Measurements from ENCODE around the gene ANKS1B.
"Not testable (repeated sequence)": the region's sequence is repeated elsewhere in the genome, so short reads cannot be mapped to it uniquely, and the experiment has no call there.

Gene ANKS1B

DNA sequence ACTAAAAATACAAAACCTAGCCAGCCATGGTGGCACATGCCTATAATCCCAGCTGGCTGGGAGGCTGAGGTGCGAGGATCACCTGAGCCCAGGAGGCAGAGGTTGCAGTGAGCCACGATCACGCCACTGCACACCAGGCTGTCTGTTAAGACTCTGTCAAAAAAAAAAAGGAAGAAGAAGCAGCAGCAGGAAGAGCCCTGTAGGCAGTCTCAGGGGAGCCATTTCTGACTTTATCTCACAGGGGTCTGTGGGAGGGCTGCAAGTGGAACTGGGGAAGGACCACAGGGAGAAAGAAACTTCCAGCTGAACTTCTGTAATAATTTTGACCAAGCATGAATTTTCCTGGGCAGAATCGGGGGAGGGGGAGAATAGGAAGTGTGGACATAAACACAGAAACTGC is 304.5 kb downstream of the ANKS1B start:
- no peak for DNase-seq

DNA sequence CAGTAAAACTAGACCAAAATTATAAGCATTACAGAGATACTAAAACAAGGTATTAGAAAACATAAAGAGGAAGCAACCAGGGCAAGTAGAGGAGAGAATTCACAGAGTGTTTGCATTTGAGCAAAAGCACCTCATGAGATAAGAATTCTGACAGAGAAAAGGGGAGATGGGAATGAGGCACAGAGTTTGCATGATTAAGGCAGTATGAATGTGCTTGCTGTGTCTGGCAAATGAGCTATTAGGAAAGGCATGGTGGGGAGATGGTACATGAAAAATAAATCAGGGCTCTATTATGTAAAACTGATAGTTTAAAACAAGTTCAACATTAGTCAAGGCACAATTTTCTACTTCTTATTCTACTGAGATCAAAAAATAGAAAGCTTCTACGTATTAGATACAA is 314.1 kb downstream of the ANKS1B start:
- DNase-seq, result no peak

GRCh38 chr12:99658671-99659349 is 325.9 kb downstream of the ANKS1B start:
- no peak for DNase-seq

DNA sequence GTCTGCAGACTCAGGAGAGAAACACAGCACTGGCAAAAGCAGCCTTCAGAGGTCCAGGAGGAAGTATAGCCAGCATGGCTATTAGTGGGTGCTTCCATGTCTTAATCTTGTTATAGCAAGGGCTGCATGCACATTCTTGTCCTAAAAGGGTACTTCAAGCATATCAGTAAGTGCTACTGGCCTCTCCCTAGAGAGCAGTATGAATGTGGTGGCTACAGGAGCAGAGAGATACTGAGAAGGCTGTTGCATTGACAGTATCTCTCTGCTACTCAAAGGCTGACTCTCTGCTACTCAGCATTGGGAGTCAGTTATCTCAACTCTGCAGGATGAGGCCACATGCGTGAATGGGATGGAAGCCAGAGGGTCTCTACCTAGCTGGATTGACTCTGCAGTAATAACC is 335.2 kb downstream of the ANKS1B start:
- no peak for DNase-seq

GRCh38 chr12:99648183-99648582 is 336.6 kb downstream of the ANKS1B start:
- no peak for DNase-seq

DNA sequence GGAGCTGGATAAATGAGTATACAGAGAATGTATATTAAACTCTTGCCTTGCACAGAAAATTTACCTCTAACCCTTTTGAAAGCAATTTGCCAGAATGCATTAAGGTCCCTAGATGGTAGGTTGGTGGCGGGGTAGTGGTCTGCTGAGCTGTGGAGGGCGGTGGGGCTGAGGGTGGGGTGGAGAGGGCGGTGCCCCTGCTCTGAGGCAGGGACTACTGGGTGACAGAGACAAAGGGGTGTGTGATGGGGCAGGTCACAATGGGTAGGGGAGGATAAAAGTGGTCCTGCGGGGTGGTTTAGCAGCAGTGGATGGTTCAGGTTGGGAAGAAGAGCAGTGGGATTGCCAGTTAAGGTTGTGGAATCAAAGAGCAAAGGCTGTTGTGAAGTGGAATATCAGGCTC is 337.3 kb downstream of the ANKS1B start, which contains the start of gene GARIN6:
Gene GARIN6 (plus strand): TSS at position 301 of the 400 bp plus-strand sequence. CDS start 422 bp downstream, outside the sequence.
- DNase-seq, result no peak

DNA sequence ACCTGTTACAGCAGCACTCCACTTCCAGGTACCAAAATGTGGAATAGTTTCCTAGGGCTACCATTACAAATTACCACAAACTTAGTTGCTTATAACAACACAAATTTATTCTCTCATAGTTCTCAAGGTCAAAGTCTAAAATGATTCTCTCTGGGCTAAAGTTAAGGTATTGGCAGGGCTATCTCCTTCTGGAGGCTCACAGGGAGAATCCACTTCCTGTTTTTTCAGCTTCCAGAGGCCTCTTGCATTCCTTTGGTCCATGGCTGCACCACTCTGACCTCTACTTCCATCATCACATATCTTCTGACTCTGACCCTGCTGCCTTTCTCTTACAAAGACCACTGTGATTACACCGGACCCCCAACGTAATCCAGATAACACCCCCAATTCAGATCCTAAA is 340.1 kb downstream of the ANKS1B start:
- DNase-seq, result no peak

DNA sequence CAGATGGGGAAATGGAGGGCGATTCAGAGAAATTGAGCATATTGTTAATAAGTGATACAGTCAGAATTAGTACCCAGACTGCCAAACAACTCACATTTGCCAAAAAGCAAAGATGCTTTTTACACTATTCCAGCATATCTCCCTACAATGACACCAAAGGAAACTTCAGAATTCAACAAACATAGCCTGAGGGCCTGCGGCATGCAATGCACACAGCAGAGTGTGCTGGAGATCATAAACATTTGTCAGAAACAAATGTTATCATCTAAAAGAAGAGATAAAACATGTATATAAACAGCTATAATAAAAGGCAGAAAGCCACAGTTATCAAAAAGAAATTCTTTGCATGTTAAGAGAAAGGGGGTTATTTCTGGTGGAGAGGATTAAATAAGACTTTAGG is 357.3 kb downstream of the ANKS1B start:
- DNase-seq, result no peak

- not testable (repeated sequence) for DNase-seq
Measured at GRCh38 chr12:99624591-99624990, 360.1 kb downstream of the ANKS1B start.

- no peak for DNase-seq
Measured at GRCh38 chr12:99620159-99620479, 364.6 kb downstream of the ANKS1B start.

GRCh38 chr12:99619389-99620158 is 365.2 kb downstream of the ANKS1B start:
- no peak for DNase-seq

DNA sequence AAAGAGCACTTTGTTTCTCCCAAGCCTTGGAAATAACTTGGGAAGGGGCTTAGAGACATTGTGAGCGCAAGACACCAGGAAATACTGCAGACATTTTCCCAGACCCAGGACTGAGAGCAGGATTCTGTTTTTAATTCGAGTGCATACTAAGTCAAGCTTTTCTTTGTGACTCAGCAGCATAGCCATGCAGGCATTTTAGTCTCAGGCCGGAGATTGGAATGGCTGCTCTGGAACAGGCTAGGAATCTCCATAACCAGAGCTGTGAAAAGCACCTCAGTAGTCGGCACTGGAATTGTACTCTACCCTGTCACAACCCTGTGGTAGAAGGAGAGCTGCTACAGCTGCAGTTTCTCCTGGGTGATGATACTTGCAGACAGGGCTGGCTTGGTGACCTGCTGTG is 366.1 kb downstream of the ANKS1B start:
- DNase-seq, result no peak

DNA sequence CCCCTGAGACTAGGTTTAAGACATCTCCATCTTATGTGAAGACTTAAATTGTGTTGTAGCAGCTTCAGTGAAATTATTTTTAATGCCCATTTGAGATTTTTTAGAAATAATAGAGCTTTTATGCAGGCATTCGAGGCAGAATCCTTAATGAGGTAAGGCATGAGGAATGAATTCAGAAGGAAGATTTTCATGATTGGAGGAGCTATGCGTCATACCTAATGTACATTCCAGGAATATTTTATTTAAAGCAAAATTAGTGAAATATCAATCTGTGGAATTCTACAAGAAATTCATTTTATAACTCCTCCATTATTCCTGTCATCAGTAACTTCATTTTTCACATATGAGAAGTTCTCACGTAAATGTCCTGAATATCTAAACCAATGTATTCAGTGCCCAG is 373.1 kb downstream of the ANKS1B start:
- no peak for DNase-seq

- DNase-seq, result no peak
Measured at GRCh38 chr12:99611117-99611516, 373.6 kb downstream of the ANKS1B start.

GRCh38 chr12:99609455-99610181 is 375.1 kb downstream of the ANKS1B start:
- DNase-seq, result no peak

DNA sequence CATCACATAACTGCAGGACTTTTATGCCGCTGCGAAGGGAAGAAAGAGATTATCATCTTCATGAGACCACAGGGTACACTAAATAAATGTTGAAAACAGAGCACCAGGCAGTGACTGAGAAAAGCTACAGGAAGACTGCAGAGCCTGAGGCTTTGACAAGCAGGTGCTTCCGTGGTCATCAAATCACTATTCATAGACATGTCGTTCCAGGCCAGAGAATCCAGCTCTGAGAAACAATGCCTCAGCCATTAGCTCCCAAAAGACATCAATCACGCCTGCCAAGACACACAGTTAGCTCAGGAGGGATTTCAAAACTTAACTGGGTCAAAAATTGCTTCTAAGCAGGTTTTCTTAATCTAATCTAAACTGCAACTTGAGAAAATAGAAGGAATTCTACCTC is 384.3 kb downstream of the ANKS1B start:
- no peak for DNase-seq

- DNase-seq, result no peak
Measured at GRCh38 chr12:99598785-99599184, 386.0 kb downstream of the ANKS1B start.

GRCh38 chr12:99596762-99597161 is 388.0 kb downstream of the ANKS1B start:
- DNase-seq, result no peak

- not testable (repeated sequence) for DNase-seq
Measured at GRCh38 chr12:99577125-99577524, 407.6 kb downstream of the ANKS1B start.

- no peak for DNase-seq
Measured at GRCh38 chr12:99573980-99574379, 410.8 kb downstream of the ANKS1B start.

DNA sequence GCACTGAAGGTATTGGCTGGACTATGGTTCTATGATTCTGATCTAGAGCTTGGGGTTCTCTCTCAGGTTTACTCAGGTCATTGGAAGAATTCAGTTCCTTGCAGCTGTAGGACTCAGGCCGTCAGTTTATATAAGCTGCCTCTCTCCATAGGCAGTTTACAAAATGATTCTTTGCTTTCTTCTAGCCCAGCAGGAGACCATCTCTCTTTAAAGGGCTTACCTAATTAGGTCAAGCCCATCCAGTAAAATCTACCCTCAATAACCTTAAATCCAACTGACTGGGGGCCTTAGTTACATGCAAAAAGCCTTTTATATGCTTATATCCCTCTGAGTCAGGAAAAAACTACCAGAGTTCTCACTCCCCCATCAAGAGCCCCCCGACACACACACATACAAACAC is 417.7 kb downstream of the ANKS1B start:
- DNase-seq, result no peak

DNA sequence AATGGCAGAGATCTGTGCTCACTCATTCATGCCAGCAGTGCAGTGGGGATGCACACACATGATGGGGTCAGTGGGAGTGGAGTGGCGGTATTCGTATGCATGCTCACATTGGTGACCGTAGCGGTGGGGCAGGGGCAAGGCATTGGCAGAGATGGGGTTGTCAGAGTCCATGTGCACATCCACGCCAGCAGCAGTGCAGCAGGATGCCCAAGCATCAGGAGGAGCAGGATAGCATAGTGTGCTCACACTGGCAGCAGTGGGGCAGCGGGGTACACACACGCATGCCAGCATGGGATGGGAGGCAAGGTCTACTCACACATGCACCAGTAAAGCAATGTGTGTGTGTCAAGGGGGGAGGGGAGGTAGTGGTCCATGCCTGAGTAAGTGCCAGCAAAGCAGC is 426.6 kb downstream of the ANKS1B start:
- DNase-seq, result no peak

GRCh38 chr12:99553461-99553860 is 431.3 kb downstream of the ANKS1B start:
- no peak for DNase-seq

DNA sequence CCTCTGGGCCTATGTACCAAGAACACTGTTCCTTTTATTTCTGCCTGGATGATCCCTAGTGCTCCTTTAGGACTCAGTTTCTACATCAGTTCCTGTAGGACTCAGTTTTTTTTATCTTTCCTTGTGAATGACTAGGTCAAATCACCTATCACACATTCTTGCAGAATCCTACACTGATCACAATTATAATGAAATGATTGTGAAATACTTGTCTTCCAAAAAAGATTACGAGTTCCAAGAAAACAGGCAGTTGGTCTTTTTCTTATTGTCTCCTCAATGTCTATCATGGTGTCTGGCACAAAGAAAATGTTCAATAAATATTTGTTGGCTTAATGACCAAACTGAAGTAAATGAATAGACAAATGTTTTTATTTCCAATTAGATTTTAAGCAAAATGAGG is 432.7 kb downstream of the ANKS1B start:
- DNase-seq, result no peak
